ENCODE results near the gene MPPED2.

DNA sequence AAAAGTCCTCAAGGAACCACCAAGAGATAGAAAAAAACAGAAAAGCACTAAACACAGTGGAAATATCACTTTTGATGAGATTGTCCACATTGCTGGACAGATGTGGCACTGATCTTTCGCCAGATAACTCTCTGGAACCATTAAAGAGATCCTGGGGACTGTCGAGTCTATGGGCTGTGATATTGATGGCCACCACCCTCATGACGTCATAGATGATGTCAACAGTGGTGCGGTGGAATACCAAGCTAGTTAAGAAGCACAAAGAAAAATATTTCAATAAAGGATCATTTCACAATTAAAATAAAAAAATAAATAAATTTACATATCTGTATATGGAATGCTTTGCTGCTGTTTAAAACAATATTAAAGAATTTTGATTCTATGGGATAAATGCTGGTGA, 217.8 kb downstream of the MPPED2 start:
- TF ChIP-seq CTCF (IDR thresholded peaks at IDR 0.05; ENCODE audit: low read depth, low read length), result no peak
- TF ChIP-seq POLR2A (IDR thresholded peaks at IDR 0.05; ENCODE audit: extremely low read depth, insufficient read length), result no peak
- no peak for TF ChIP-seq MYC (IDR thresholded peaks at IDR 0.05; ENCODE audit: low read depth, low read length)
- TF ChIP-seq, protein P1, sequence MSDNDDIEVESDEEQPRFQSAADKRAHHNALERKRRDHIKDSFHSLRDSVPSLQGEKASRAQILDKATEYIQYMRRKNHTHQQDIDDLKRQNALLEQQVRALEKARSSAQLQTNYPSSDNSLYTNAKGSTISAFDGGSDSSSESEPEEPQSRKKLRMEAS (IDR thresholded peaks at IDR 0.05; ENCODE audit: low read depth, low read length), result no peak
